Heart left ventricle (tissue), 16 donors: ENCODE results near the gene SLIT3. TPM values are rescaled to one million over a fixed set of nuclear protein-coding genes. Genes with fewer than 3 reads are reported as not detected.

ENCODE experiments used
- ATAC-seq, 4 donors: fragments of 200-7000 bp; cut with Tn5 transposase; one replicate each; pipeline ENCODE4 v1.9.1; 2020 to 2022; ENCODE audit warnings: moderate library complexity in 4 of 4, mild to moderate bottlenecking in 3 of 4, moderate number of reproducible peaks in 1 of 4
- DNase-seq, 5 donors: peaks; one replicate each; pipeline ENCODE4 v3.0.0-alpha.2; 2020
- H3K27ac ChIP-seq, 12 donors: fragments of 200-600 bp; sonication (generic) in 4 of 12; one replicate each; pipeline versions ENCODE4 v1.5.0 to v1.8.0; 2016 to 2022; ENCODE audit warnings: mild to moderate bottlenecking in 2 of 12
- H3K27me3 ChIP-seq, 9 donors: fragments of 200-600 bp; sonication (generic) in 2 of 9; one replicate each; pipeline versions ENCODE4 v1.5.1 to v1.8.0; 2016 to 2022; ENCODE audit warnings: mild to moderate bottlenecking in 3 of 9
- H3K36me3 ChIP-seq, 9 donors: fragments of 200-600 bp; sonication (generic) in 2 of 9; one replicate each; pipeline versions ENCODE4 v1.5.0 to v1.8.0; 2018 to 2022; ENCODE audit warnings: mild to moderate bottlenecking in 2 of 9
- H3K4me1 ChIP-seq, 12 donors: fragments of 200-600 bp; sonication (generic) in 4 of 12; one replicate each; pipeline versions ENCODE4 v1.5.0 to v1.8.0; 2016 to 2022; ENCODE audit warnings: mild to moderate bottlenecking in 3 of 12
- H3K4me3 ChIP-seq, 12 donors: fragments of 200-600 bp; sonication (generic) in 4 of 12; one replicate each; pipeline versions ENCODE4 v1.5.0 to v1.8.0; 2017 to 2022; ENCODE audit warnings: mild to moderate bottlenecking in 9 of 12, moderate library complexity in 4 of 12
- H3K9me3 ChIP-seq, 12 donors: fragments of 200-600 bp; sonication (generic) in 4 of 12; one replicate each; pipeline versions ENCODE4 v1.5.0 to v1.8.0; 2016 to 2022; ENCODE audit warnings: mild to moderate bottlenecking in 1 of 12
- POLR2A ChIP-seq, 2 donors: fragments of 450-650 bp; IDR thresholded peaks; one replicate each; pipeline ENCODE4 v1.6.1; 2017; ENCODE audit warnings: antibody characterized with exemption in 2 of 2, mild to moderate bottlenecking in 2 of 2, moderate library complexity in 2 of 2
- WGBS, 4 donors: extraction: QIAGEN DNeasy Blood & Tissue Kit in 2 of 4; methylation state at CpG; one replicate each; pipeline versions ENCODE4 v1.1.5 to v1.1.7; 2013 to 2018; 5-methylcytosine and 5-hydroxymethylcytosine counted together
- intact Hi-C, 10 donors: fragments of 100-400 bp; cut with DNase I; formaldehyde crosslinking; loops; one replicate each; pipeline versions ENCODE4 v1.11.1 to v1.14.2; 2022
- polyA plus RNA-seq, 2 donors: library from polyadenylated mRNA; stranded (reverse); fragments of 200-250 nt; gene quantifications; one replicate each; pipeline ENCODE4 v1.2.3, GENCODE V29; 2013
- total RNA-seq, 9 donors: library from RNA; depleted of rRNA in 2 of 9; stranded (reverse); fragments of >200 nt in 2 of 9; fragmentation: NEBNext Ultra II Directional in 3 of 9; extraction: Animal tissue kit (Norgen Biotek cat#: 25700) in 3 of 9; gene quantifications; one replicate each; pipeline versions ENCODE4 v1.1.0 to v1.2.4, GENCODE V29; 2016 to 2023
- TF ChIP-seq, protein P1 (sequence below), 12 donors: fragments of 200-600 bp; sonication (generic) in 4 of 12; IDR thresholded peaks; one replicate each; pipeline versions ENCODE4 v1.5.0 to v1.8.0; 2018 to 2022; ENCODE audit warnings: antibody characterized with exemption in 12 of 12, mild to moderate bottlenecking in 5 of 12
- donor health status: ischemic (EF 13 %, LVEDD 7.1; RV severe dilation, severe dysfunction).
- donor health status: healthy with polysubstance abuse.
- donor health status: DM: no; HTN: yes; CAD: no.
- donor health status: DM: no; HTN: no; CAD: no.
- donor health status: ischemic (EF 25% LVEDD 6.9; RV normal size, moderate dysfunction).
- donor health status: ischemic (EF 25% LVEDD 5.7; RV mildly dilated, moderate dysfunction).
- donor health status: healthy.
- donor health status: DM: yes; HTN: yes; CAD: no.
- donor health status: ischemic (EF 35%, LVEDD 5.7; RV mildly dilated, moderate dysfunction).
- donor health status: nonischemic (EF 11% LVEDD 7.7; RV severe dilation, severe dysfunction).
- donor health status: DM: yes; HTN: yes; CAD: no.
- donor health status: PGD.
- donor health status: ischemic (EF 29% LVEDD 5.4; RV normal size, mild dysfunction).
- donor health status: nonischemic (EF 23%, LVEDD 6.1; RV moderate dilation, normal function).

Gene SLIT3
- total and polyA plus RNA-seq, 11 donors, result 2.3 to 40.3 (median 14.4) TPM

DNA sequence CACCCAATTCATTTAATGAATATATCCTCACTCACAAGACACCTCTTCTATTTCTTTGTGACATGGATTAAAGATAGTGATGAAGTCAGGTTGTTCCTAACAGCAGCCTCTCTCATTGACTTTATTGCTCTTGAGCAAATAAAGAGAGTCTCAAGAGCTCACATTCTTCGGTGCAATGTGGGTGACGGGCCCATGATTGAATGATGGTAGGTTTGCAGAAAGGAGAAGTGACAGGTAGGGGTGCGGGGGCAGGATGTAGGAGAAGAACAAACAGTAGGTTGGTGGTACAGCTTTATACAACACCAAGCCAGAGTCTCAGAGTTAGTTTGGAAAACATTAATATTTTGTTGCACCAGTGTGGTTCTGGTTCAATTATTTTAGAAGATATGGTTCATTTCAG, 122.2 kb downstream of the SLIT3 start:
- no peak for TF ChIP-seq POLR2A (IDR thresholded peaks at IDR 0.05)
- TF ChIP-seq, protein P1, sequence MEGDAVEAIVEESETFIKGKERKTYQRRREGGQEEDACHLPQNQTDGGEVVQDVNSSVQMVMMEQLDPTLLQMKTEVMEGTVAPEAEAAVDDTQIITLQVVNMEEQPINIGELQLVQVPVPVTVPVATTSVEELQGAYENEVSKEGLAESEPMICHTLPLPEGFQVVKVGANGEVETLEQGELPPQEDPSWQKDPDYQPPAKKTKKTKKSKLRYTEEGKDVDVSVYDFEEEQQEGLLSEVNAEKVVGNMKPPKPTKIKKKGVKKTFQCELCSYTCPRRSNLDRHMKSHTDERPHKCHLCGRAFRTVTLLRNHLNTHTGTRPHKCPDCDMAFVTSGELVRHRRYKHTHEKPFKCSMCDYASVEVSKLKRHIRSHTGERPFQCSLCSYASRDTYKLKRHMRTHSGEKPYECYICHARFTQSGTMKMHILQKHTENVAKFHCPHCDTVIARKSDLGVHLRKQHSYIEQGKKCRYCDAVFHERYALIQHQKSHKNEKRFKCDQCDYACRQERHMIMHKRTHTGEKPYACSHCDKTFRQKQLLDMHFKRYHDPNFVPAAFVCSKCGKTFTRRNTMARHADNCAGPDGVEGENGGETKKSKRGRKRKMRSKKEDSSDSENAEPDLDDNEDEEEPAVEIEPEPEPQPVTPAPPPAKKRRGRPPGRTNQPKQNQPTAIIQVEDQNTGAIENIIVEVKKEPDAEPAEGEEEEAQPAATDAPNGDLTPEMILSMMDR (IDR thresholded peaks at IDR 0.05), result no peak
- Histone ChIP-seq H3K4me1 (no peaks in the 10 kb centered on the region), H3K36me3 (no peaks in the 10 kb centered on the region), H3K27me3 (no peaks in the 10 kb centered on the region), H3K27ac (no peak overlapping the region), H3K4me3 (no peak overlapping the region), H3K9me3 (no peaks in the 10 kb centered on the region)
- DNase-seq (no peak), ATAC-seq (no peak)
- WGBS, 4 donors, result 78 to 90% (median 86%) methylated on average over 3 of the region's 3 CpGs
- intact Hi-C loops, result no loop called here

DNA sequence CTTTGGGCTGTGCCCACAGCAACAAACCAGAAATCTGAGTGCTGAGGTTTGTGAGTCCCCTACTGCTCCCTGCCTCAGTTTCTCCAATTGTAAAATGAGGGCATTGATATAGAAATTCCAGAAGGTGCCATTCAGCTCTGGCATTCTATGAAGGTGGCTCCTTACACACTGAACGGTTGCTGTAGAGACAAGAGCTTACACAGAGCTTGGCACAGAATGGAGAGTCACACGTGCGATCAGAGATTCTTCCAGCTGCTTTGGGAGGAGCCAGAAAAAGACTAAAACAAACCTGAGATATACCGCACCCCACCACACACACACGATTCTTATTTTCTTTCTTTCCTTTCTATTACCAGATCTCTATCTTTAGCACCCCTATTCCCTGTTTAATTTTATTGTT, 122.7 kb downstream of the SLIT3 start:
- TF ChIP-seq, protein P1 (IDR thresholded peaks at IDR 0.05), result no peak
- no peak for TF ChIP-seq POLR2A (IDR thresholded peaks at IDR 0.05)
- DNase-seq (no peak), ATAC-seq (peak in 2 of 4 donors; percentile 42 to 50)
- Histone ChIP-seq H3K9me3 (no peaks in the 10 kb centered on the region), H3K4me3 (no peak overlapping the region), H3K27ac (no peak overlapping the region), H3K36me3 (no peaks in the 10 kb centered on the region), H3K27me3 (no peaks in the 10 kb centered on the region), H3K4me1 (no peaks in the 10 kb centered on the region)
- 45 to 58% (median 49%) methylated on average over 5 of the region's 5 CpGs for WGBS, 4 donors
- intact Hi-C loops, result no loop called here

DNA sequence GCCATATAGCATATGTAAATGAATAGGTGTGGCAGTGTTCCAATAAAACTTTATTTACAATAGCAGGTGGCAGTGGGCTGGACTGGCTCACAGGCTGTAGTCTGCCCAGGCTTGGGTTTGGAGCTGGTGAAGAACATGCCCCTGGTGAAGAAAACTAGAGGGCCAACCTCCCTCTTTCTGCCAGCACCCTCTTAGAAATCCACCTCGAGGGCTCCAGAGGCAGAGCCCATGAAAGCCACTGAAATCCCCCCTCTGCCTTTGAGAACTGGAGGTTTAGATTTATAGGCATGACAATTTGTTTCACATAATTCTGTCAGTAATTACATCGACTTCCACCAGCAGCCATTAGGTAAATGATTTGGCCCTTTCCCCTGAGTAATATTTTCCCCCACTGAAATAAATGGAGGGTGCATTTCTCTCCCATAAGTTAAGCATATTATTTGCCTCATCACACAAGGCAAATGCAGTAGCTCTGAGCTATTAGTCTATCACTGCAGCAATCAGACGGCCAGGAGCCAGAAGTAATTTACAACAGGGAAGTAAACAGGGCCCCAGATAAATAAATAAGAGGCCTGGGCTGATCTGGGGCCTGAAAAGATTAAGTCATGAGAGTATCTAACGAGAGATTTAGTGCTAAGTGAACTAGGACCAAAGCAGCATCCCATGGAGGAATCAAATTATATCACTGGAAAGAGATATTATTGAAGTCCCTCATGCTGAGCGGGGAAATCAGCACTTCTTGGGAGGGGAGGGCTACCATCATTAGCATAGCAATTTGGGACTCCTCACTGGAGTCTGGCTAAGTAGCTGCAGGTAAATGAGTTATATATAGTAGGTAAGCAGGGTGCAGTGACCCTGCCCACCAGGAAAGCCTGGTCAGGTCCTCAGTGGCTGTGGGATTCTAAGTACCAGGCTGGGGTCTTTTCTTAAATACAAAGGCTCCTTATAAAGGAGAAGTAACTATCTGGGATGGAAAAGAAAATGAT, 123.9 kb downstream of the SLIT3 start:
- no peak for TF ChIP-seq POLR2A (IDR thresholded peaks at IDR 0.05)
- TF ChIP-seq, protein P1 (IDR thresholded peaks at IDR 0.05), result no peak
- no peak overlapping the region for H3K27ac ChIP-seq
- H3K27me3 ChIP-seq, result no peaks in the 10 kb centered on the region
- H3K9me3 ChIP-seq, result no peaks in the 10 kb centered on the region
- ATAC-seq (no peak), DNase-seq (no peak)
- no peaks in the 10 kb centered on the region for H3K36me3 ChIP-seq
- H3K4me1 ChIP-seq, result no peaks in the 10 kb centered on the region
- intact Hi-C loops, result no loop called here
- no peak overlapping the region for H3K4me3 ChIP-seq
- 75 to 82% (median 77%) methylated on average over 5 of the region's 5 CpGs for WGBS, 4 donors

DNA sequence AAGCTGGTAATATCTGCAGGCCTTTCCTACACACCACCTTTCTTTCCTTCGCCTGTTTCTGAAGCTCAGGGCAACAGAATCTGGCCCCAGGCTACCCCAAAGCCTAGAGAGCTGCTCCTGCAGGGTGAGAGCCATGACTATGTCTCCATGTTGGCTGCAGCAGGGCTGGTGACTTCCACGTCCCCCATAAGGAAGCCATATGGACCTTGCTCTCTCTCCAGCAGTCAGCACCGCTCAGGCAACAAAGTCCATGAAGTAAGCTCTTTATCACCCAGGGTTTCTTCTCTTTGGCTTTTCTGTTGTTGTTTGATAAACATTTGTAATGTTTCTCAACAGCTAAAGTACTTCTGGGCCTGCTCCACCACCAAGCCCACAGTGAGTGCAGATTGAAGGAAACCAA, 125.2 kb downstream of the SLIT3 start:
- Histone ChIP-seq H3K4me1 (no peaks in the 10 kb centered on the region), H3K4me3 (no peak overlapping the region), H3K36me3 (no peaks in the 10 kb centered on the region), H3K9me3 (no peaks in the 10 kb centered on the region), H3K27me3 (no peaks in the 10 kb centered on the region), H3K27ac (no peak overlapping the region)
- ATAC-seq (no peak), DNase-seq (no peak)
- no peak for TF ChIP-seq POLR2A (IDR thresholded peaks at IDR 0.05)
- TF ChIP-seq, protein P1 (IDR thresholded peaks at IDR 0.05), result no peak
- intact Hi-C loops, result no loop called here
- WGBS, 4 donors, result 93 to 96% (median 95%) methylated on average over 3 of the region's 3 CpGs
